HK-2 (cell line): ENCODE data around the gene DYNC1I2.
"Not testable (repeated sequence)": the region's sequence is repeated elsewhere in the genome, so short reads cannot be mapped to it uniquely, and the experiment has no call there.

Experiments
- DNase-seq: peaks from one replicate; pipeline ENCODE4 v3.0.0-alpha.2; 2018; ENCODE audit not compliant: unreplicated experiment

DYNC1I2 gene

GRCh38 chr2:171712051-171712450 lies 24.8 kb downstream of the DYNC1I2 start:
- no peak for DNase-seq

- no peak for DNase-seq
These were observed 31.5 kb downstream of the DYNC1I2 start for GRCh38 chr2:171718720-171719119.

- DNase-seq = no peak
These were observed 32.4 kb downstream of the DYNC1I2 start for GRCh38 chr2:171719660-171720059.

- DNase-seq = no peak
These were observed 36.7 kb downstream of the DYNC1I2 start for GRCh38 chr2:171723716-171724683.

- DNase-seq = no peak
These were observed 39.7 kb downstream of the DYNC1I2 start for GRCh38 chr2:171726847-171727450.

- no peak for DNase-seq
These were observed 42.0 kb downstream of the DYNC1I2 start for GRCh38 chr2:171728989-171729951.

GRCh38 chr2:171729952-171730317 lies 42.7 kb downstream of the DYNC1I2 start:
- no peak for DNase-seq

GRCh38 chr2:171735991-171736710 lies 48.9 kb downstream of the DYNC1I2 start:
- no peak for DNase-seq

- DNase-seq = no peak
These were observed 53.9 kb downstream of the DYNC1I2 start for GRCh38 chr2:171741189-171741588.

- no peak for DNase-seq
These were observed 55.5 kb downstream of the DYNC1I2 start for GRCh38 chr2:171742760-171743159.

GRCh38 chr2:171745141-171745540 lies 57.9 kb downstream of the DYNC1I2 start:
- DNase-seq = no peak

- no peak for DNase-seq
These were observed 58.5 kb downstream of the DYNC1I2 start for GRCh38 chr2:171745806-171746205.

- no peak for DNase-seq
These were observed 60.1 kb downstream of the DYNC1I2 start for GRCh38 chr2:171747371-171747770.

GRCh38 chr2:171754254-171754939 lies 67.1 kb downstream of the DYNC1I2 start:
- no peak for DNase-seq

- DNase-seq = not testable (repeated sequence)
These were observed 71.5 kb downstream of the DYNC1I2 start for GRCh38 chr2:171758762-171759161.

- DNase-seq = peak; percentile 24
These were observed 73.9 kb downstream of the DYNC1I2 start for GRCh38 chr2:171761176-171761575.

- peak; percentile 5 for DNase-seq
These were observed 75.8 kb downstream of the DYNC1I2 start for GRCh38 chr2:171762879-171763573.

- DNase-seq = peak; percentile 7
These were observed 76.3 kb downstream of the DYNC1I2 start for GRCh38 chr2:171763602-171764001.

GRCh38 chr2:171771463-171771862 lies 84.2 kb downstream of the DYNC1I2 start:
- DNase-seq = no peak

GRCh38 chr2:171772373-171772772 lies 85.1 kb downstream of the DYNC1I2 start:
- DNase-seq = no peak
